Upper lobe of left lung (tissue), 4 donors: ENCODE results near the gene PLB1.

Experiments
- EP300 ChIP-seq, 4 donors: sonication (generic); formaldehyde crosslinking; IDR thresholded peaks; one replicate each; pipeline ENCODE4 v1.5.1; 2017; ENCODE audit warnings: antibody characterized with exemption in 4 of 4, control low read depth in 2 of 4
- POLR2A ChIP-seq, 4 donors: fragments of 450-650 bp; IDR thresholded peaks; one replicate each; pipeline ENCODE4 v1.5.1; 2016 to 2017; ENCODE audit warnings: antibody characterized with exemption in 4 of 4, mild to moderate bottlenecking in 2 of 4
- POLR2AphosphoS5 ChIP-seq, 2 donors: sonication (generic); formaldehyde crosslinking; IDR thresholded peaks; one replicate each; pipeline ENCODE4 v1.5.1; 2017; ENCODE audit warnings: antibody characterized with exemption in 2 of 2
- TF ChIP-seq, protein P1 (sequence below), 6 experiments: fragments of 450-650 bp in 4 of 6; fragments of 200-600 bp in 2 of 6; sonication (generic) in 2 of 6; IDR thresholded peaks; one replicate each; pipeline ENCODE4 v1.5.1; 2016 to 2019; ENCODE audit warnings: antibody characterized with exemption in 6 of 6

DNA sequence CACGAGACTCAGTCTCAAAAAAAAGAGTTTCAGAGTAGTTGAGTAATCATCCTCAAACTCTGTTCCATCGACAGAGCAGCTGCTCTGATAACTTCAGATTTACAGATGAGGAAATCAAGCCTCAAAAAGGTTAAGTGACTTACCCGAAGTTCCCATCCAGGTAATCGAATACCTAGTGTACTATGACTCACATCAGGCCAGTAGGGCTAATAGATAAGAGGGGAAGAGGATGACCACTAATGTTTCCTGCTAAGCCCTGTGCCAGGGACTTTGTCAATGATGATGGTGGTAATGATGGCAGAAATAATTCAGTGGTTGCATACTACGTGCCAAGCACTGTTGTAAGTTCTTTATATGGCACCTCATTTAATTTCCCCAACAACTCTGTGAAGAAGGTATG, 80.9 kb downstream of the PLB1 start:
- TF ChIP-seq, protein P1, sequence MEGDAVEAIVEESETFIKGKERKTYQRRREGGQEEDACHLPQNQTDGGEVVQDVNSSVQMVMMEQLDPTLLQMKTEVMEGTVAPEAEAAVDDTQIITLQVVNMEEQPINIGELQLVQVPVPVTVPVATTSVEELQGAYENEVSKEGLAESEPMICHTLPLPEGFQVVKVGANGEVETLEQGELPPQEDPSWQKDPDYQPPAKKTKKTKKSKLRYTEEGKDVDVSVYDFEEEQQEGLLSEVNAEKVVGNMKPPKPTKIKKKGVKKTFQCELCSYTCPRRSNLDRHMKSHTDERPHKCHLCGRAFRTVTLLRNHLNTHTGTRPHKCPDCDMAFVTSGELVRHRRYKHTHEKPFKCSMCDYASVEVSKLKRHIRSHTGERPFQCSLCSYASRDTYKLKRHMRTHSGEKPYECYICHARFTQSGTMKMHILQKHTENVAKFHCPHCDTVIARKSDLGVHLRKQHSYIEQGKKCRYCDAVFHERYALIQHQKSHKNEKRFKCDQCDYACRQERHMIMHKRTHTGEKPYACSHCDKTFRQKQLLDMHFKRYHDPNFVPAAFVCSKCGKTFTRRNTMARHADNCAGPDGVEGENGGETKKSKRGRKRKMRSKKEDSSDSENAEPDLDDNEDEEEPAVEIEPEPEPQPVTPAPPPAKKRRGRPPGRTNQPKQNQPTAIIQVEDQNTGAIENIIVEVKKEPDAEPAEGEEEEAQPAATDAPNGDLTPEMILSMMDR (IDR thresholded peaks at IDR 0.05): no peak
- TF ChIP-seq POLR2A (IDR thresholded peaks at IDR 0.05) (no peak), POLR2AphosphoS5 (IDR thresholded peaks at IDR 0.05) (no peak), EP300 (IDR thresholded peaks at IDR 0.05) (no peak)
